HG02884 (cell line): ENCODE data around the gene TBC1D14.
"Not testable (repeated sequence)": the region's sequence is repeated elsewhere in the genome, so short reads cannot be mapped to it uniquely, and the experiment has no call there.

Source experiments
- ATAC-seq: cut with Tn5 transposase; IDR thresholded peaks from one replicate; pipeline ENCODE4 v1.9.1; 2021; ENCODE audit warnings: mild to moderate bottlenecking, moderate library complexity; ENCODE audit not compliant: unreplicated experiment

The TBC1D14 gene

DNA sequence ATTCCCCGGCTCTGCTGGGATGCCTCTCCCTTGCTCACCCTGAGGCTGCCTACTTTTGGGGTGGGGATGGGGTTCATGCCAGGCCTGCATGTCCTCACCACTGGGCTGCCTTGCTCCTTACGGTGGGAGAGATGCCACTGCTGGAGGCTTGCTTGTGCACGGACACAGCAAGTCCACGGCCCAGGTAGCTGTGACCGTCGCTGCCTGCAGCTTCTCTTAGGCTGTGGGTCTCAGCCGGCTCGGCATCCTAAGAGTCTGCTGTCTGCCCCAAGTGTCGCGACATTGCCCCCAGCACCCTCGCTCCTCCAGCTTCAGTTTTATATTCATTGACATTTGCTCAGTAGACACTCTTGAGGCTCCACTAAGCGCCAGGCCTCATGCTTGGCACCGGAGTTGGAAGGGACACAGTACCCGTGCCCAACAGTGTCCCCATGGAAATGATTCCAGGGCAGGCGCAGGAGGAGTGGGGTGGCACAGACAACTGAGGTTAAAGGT, 58.3 kb downstream of the TBC1D14 start:
- no peak for ATAC-seq

DNA sequence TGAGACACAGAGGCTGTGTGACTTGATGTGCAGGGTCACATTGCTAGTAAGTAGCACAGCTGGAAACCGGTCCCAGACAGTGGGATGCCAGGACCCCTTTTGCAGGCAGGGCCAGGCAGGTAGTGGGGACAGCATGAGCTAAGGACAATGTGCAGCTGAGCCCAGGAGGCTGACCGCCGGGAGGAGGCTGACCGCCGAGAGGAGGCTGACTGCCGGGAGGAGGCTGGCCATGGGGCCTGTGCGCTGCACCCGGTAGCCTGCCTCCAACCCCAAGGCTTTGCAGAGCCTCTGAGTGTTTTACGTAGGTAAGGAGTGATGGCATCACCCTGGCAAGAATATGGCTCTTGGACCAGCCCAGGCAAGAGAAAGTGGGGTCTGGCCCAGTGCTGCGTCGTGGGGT, 58.9 kb downstream of the TBC1D14 start:
- ATAC-seq = no peak

DNA sequence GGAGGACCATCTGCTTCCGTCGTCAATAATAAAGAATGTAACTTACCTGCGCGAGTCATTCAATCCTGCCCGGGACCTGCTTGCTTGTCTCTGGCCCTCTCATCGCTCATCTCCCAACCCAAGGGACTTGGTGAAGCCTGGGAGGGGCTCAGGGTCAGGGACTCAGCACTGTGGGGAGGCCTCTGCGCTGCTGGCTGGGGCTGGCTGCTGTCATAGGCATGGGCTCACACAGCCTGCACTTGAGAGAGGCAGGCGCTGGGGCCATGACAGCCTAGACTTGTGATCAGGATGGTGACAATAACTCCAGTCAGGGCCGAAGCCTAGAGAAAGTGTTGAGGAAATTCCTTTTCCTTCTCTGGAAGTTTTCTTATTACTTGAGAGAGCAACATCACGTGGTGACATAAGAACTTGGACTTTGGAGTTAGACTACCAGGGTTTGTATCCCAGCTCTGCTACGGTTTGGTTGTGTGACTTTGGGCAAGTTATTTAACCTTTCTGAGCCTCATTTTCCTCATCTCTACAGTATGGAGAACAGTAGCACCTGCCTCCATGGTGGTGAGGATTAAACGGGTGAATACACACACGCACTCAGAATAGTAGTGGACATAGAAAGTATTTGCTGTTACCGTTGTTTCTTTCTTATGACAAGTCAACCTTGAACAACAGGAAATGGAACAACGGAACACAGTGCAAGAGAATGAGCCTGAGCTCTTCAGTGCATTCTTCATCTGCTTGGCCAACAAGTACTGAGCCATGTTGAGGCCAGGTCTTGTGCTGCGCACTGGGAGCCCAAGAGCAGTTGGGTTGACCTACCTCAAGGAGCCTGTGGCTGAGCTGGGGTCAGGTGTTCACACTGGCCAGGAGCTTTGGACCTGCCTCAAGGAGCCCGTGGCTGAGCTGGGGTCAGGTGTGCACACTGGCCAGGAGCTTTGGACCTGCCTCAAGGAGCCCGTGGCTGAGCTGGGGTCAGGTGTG, 60.5 kb downstream of the TBC1D14 start:
- peak; percentile 94 for ATAC-seq

DNA sequence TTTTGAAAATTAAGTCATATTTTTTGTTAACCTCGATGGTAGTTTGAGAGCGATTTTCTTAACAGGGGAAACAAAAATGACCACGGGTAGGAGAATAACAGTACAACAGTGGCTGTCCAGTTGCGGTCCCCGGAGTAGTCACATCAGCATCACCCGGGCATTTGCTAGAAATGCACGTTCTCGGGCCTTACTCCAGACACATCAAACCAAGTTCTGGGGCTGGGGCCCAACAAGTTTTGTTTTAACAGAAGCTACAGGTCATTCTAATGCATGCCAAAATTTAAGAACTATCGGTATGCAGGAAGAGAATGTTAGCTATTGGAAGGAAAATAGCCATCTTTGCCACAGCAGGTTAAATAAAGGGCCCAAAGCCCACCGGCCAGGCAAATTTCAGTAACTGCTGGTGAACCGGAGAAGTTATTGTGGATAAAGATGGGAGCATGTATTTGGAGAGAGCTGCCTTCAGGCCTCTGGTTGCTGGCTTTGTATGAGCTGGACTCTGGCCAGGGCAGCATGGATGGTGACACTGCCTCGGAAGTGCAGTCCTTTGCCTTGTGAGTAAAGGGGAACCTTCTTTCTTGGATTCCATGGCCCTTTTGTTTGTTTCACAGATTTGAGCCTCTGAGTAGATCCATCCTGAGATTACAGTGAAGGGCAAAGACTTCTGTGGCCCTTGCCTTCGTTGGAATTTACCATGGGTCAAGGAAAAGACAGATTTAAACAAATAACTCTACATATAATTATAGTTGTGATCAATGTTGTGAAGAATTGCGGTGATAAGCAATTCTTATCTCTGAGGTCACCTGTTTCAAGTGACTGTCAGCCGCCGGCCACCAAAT, 62.1 kb downstream of the TBC1D14 start:
- ATAC-seq = no peak

DNA sequence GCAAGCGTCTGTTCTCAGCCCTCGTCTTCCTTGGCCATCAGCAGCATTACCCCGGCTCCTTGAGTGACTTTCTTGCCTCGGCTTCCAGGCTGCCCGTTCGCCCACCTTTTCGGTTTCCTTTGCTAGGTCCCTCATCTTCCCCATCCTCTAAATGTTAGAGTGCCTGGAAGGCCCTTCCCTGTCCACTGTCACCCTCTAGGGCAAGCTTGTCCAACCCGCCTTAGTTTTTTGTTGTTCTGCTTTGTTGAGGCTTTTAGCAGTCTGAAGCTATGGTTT, 62.7 kb downstream of the TBC1D14 start:
- ATAC-seq = no peak

DNA sequence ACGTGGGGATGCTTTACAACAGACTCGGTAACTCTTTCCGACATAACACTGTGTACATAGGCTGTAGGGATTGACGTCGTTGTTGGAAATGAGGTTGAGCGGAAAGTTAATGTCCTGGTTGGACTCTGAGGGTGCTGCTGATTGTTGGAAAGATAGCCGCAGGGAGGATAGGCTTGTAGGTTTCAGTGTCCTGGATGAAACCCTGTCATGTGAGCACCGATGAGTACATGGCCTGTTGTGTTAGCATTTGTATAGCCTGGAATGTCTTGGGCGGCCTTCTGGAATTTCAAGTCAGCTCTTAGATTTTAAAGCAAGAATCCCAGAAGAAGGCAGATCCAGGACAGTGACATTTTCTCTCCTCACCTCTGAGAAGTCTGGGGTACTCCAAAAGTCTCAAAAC, 63.3 kb downstream of the TBC1D14 start:
- ATAC-seq = no peak

DNA sequence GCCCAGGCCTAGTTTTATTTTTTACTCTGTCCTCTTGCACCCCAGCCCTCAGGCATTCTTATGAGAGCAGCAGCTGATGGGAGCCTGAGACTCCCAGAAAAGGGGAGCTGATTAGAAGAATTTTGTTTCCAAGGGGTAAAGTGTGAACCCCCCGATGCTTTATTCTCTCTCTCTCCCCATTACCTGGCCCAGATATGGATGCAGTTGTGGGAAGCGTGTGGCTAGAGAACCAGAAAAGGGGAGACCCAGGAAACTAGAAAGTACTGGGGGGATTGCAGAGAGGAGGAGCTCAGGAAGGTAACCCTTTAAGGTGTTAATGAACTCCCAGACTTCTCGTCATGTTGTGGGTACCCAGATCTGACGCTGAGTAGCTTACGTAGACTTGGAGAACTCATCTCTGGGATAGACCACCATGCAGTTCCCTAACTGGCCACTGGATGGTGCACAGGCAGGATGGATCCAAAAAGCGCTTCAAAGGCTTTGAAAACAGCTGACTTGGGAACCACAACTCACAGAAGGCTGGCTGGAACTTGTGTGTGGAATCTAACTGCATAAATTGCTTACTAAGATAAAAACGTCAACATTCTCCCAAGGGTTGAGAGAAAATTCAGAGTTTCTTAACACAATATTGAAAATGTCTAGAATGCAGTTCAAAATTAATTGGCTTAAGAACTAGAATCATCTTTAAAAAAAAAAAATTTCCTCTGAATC, 64.7 kb downstream of the TBC1D14 start:
- ATAC-seq = no peak

DNA sequence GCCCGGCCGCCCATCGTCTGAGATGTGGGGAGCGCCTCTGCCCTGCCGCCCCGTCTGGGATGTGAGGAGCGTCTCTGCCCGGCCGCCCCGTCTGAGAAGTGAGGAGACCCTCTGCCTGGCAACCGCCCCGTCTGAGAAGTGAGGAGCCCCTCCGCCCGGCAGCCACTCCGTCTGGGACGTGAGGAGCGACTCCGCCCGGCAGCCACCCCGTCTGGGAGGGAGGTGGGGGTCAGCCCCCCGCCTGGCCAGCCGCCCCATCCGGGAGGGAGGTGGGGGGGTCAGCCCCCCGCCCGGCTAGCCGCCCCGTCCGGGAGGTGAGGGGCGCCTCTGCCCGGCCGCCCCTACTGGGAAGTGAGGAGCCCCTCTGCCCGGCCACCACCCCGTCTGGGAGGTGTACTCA, 68.2 kb downstream of the TBC1D14 start:
- ATAC-seq = not testable (repeated sequence)

DNA sequence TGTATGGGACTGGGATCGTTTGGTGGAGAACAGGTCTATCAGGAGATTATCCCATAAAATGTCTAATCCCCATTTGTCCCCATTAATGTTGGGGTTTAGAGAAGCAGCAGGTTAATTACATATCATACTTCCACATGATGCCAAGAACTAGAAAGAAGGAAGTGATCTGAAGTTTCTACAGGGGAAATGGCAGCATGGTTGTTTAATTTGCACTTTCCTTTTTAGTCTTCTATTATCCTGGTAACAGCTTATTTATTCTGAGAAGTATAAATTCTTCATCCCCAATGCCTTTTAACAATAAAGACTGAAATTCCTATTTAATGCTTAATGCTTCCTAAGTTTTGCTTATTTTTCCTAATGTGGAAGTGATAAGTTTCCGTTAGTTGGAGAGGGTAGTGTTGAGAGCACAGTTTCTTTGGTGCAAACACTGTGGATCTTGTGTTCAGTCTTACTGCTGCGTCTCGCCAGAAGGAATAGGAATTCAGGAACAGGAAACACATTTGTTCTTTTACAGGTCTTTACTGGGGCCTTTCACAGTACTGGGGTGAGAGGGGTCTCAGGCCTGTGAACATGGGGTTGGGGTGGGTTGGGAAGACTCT, 74.0 kb downstream of the TBC1D14 start:
- no peak for ATAC-seq

DNA sequence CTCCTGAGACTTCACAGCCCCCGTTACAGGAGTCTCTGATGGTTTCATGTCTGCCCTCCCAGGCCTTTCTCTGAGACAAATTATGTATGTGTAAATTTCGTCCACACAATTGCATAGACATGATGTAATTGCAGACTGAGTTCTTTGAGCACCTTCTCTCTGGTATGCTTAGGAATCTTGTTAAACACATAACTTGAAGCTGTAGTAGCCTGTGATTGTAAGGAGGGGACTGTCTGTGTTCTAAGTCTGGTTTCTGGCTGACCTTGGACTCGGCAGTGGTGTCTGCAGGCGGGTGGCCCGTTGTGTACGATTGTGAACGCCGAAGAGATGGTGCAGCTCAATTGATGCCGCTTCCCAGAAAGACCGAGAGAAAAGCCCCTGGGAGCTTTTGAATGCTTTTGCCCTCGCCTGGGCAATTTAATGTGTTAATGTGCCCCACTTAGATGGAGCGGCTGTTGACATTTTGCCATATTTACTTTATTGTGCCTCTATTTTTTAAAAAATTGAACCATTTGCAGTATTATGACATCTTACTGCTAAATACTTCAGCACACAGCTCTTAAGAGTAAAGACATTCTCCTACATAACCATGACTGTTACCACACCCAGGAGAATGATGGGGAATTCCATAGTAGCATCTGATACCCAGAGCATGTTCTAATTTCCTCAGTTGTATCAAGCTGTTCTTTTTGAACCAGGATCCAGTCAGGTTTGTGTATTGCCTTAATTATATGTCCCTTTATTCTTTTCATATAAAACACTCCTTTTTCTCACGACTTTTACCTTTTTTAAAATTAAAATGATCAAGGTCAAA, 75.2 kb downstream of the TBC1D14 start:
- ATAC-seq = no peak

DNA sequence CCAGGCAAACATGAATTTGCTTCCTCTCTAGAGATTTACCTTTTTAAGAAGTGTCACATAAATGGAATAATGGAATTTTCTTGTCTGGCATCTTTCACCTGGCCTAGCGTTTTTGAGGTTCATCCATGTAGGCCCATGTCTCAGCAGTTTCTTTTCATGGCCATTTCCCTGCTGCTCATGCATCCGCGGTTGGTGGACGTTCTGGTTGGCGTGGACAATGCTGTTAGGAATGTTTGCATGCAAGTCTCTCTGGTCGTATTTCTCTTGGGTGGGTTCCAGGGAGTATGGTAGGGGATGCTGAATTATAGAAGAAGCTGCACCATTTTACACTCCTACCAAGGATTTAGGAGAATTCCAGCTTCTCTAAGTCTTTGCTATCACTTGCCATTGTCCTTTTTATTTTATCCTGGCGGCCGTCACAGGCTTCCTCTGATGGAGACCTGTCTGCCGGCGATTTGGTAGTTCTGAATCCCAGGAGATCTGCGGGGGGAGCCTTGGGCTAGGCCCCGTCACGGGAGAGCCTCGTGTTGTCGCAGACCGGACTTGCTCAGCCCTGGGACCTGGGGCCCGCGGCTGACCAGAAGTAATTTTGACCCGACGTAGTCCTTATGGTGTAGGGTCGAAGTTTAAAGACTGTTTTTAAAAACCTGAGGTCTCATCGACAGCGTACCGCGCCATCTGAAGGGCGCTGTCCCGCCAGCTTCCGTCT, 76.6 kb downstream of the TBC1D14 start:
- peak; percentile 16 for ATAC-seq

DNA sequence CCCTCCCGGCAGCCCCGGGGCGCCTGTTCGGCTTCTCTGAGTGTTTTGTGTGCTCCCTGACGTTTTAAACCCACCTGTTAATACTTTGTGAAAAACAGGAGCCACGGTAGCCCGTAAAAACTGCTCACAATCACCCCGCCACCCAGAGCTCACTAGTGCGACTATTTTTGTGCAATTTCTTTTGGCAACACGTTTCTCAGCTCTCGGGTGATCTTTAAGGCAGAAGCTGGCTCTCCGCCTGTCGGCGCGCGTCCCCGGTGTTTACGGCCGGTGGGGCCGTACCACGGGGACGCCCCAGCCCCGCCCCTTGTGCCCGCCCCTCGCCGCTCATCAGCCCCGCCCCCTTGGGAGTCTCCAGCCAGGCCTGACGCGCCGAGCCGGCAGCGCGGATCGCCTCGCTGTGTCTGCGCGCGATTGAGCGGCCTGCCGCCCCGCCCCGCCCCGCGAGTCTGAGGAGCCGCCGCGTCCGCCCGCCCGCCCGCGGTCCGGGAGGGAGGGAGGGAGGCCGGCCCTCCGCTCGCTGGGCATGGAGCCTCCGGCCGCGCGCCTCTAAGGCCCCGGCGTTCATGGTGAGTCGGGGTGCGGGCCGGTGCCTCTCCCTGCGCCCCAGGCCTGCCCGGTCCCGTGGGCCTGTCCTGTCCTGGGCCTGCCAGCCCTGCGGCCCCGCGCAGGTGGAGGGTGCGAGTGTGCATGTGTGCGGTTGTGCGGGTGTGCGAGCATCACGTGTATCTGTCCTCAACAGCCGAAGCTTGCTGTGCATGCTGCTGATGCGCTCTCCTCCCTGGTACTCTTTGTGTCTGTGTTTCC, 77.4 kb downstream of the TBC1D14 start:
- ATAC-seq = peak; percentile 63

DNA sequence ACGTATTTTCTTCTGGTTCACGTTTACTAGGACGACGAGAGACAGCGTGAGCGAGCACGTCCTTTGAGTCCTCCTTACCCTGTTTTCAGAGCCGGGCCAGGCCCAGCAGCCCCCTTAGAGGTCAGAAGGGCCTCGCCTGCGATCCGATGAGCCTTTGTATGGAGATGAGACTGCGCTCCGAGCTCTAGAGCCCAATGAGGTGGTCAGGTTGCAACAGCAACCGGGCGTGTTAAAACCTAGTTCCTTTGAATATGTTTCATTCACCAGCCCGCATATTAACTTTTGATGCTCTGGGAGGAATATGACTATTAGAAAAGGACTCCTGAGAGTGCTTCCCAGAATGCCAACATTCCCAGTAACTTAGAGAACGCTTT, 77.9 kb downstream of the TBC1D14 start:
- peak; percentile 13 for ATAC-seq

DNA sequence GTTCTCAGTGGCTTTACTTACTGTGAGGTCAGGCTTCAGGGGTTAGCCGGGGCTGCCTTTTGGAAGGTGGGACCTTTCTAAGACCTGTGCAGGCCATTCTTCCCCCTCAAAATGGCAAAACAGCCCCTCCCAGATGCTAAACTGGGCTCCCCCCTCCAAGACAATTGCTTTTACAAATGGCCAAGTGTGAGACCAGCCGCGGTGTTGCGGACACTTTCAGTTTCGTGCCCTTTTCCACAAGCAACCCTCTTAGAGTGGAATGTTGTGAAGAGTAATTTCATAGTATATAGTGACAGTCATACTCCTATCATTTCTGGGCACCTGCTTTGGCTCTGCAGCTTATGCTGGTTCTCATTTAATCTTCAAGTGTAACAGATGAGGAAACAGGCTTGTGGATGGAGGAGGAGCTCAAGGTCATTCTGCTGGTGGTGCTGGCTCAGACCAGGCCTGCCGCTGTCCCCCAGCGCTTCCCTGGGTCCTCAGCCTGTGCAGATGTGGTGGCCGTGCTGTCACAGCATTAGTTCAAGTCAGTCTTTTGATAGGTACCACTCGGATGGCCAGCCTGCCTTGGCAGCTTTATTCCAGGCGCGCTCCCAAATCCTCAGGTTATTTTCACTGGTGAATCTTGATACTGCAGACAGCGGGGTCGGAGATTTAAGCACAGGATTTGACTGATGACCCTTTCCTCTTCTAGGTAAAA, 78.5 kb downstream of the TBC1D14 start:
- no peak for ATAC-seq

DNA sequence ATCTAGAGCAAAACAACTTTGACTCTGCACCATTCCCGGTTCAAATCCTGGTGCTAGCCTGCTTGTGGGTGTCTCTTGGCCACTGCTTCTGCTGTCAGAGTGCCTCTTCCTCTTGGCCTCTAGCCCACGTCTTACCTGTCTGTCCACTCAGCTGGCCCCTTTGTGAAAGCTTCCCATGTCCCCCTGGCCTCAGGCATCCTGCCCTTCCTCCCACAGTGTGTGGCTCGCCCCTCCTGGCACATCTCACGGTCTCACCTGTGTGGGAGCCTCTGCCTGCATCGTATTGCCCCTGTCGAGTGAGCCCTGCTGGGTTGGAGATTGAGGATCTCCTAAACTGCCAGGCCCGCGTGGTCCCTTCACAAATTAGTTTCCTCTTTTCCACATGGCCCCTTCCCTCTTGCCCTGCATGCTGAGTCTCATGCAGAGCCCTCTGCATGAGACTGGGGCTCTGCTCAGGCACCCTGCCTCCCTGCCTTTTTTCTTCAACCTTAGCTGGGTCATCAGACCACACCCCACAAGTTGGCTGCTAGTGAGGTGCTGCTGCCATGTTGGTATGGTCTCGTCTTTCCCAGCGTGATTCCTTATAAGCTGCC, 79.8 kb downstream of the TBC1D14 start:
- ATAC-seq = no peak

DNA sequence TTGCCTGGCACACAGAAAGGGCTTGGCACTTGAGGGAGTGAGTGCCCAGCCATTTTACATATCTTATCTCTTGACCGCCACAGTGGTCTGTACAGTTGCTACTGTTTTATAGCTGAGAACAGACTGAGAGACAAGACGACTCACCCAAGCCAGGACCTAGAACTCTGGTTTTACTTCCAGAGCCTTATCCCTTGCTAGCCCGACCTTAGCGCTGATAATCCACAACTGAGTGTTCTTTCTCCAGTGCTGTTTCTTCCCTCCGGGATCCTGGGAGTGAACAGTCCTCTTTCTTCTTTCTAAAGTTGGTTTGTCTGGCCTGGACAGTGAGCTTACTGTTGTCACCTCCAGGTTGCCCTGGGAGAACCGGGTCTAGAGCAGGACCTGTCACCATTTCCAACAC, 81.0 kb downstream of the TBC1D14 start:
- no peak for ATAC-seq

DNA sequence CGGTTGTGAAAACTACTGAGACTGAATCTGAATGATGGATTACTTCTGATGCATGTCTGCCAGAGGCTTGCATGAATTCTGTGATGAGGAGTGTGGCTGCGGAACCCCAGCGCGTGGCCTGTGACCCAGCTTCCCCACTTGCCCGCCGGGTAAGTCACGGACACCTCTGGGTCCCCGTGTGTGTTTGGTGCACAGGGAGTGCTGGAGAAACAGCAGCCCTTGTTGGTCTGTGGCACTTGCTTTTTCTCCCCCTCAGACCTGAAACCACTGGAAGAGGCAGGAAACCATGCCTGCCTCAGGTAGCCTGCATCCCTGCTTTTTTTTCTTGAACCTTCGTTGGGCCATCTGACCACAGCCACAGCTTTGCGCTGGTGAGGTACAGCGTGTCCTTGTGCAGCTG, 81.6 kb downstream of the TBC1D14 start:
- ATAC-seq = no peak
